IMR-90 (cell line): Measurements from ENCODE around the gene GRIA4. TPM values are rescaled to one million over a fixed set of nuclear protein-coding genes. Genes with fewer than 3 reads are reported as not detected.

ENCODE experiments used
- ATAC-seq: fragments of 200-7000 bp; cut with Tn5 transposase; 2 replicates; pipeline ENCODE4 v1.9.1; 2020; ENCODE audit warnings: low read depth, mild to moderate bottlenecking, moderate library complexity
- BruUV-seq: library from RNA; stranded (reverse); fragments of 400-500 nt; replicated peaks from 2 replicates; lab custom pipeline; 2021; lab: Mats Ljungman, UMichigan
- CTCF ChIA-PET: fragments of 300-600 bp; formaldehyde crosslinking; extraction: SDS; loops from one replicate; lab custom pipeline; 2021; ENCODE audit warnings: antibody characterized with exemption; lab: Yijun Ruan, JAX
- POLR2A ChIA-PET: fragments of 300-600 bp; sonication (Branson Sonifier 250); formaldehyde crosslinking; loops from one replicate; lab custom pipeline; 2022; ENCODE audit warnings: antibody characterized with exemption; ENCODE audit not compliant: unreplicated experiment; lab: Charles Lee
- DNase-seq: peaks from one replicate; pipeline ENCODE4 v3.0.0; 2013
- H2AFZ ChIP-seq: replicated peaks from 2 replicates; pipeline ENCODE3; 2013; ENCODE audit warnings: low read length, mild to moderate bottlenecking; ENCODE audit not compliant: poor library complexity
- H2AK5ac ChIP-seq: 2 replicates; pipeline ENCODE4 v1.6.1; 2013; ENCODE audit warnings: low read depth, low read length, inconsistent platforms
- H2AK9ac ChIP-seq: replicated peaks from 2 replicates; pipeline ENCODE3; 2013; ENCODE audit warnings: mild to moderate bottlenecking, low read depth, low read length, moderate library complexity; ENCODE audit not compliant: poor library complexity
- H2BK120ac ChIP-seq: 2 replicates; pipeline ENCODE4 v1.6.1; 2013; ENCODE audit warnings: low read depth, low read length, inconsistent platforms
- H2BK15ac ChIP-seq: 3 replicates; pipeline ENCODE4 v1.6.1; 2013; ENCODE audit warnings: low read depth, low read length, inconsistent platforms
- H2BK20ac ChIP-seq: 2 replicates; pipeline ENCODE4 v1.6.1; 2013; ENCODE audit warnings: low read depth, mild to moderate bottlenecking, inconsistent platforms, low read length, moderate library complexity
- H2BK5ac ChIP-seq: 2 replicates; pipeline ENCODE4 v1.6.1; 2013; ENCODE audit warnings: mild to moderate bottlenecking, low read depth, low read length, inconsistent platforms; ENCODE audit not compliant: poor library complexity, severe bottlenecking
- H3K14ac ChIP-seq: replicated peaks from 2 replicates; pipeline ENCODE4 v1.6.1; 2013; ENCODE audit warnings: low read depth, low read length, inconsistent platforms
- H3K18ac ChIP-seq: 2 replicates; pipeline ENCODE4 v1.6.1; 2013; ENCODE audit warnings: low read depth, low read length, control low read depth
- H3K23ac ChIP-seq: 2 replicates; pipeline ENCODE4 v1.6.1; 2013; ENCODE audit warnings: low read depth, low read length, inconsistent platforms
- H3K27ac ChIP-seq: 2 replicates; pipeline ENCODE4 v1.5.1; 2013; ENCODE audit warnings: mild to moderate bottlenecking, control low read depth, low read length; ENCODE audit not compliant: insufficient read depth
- H3K27me3 ChIP-seq: 2 replicates; pipeline ENCODE4 v1.6.1; 2013; ENCODE audit warnings: low read length; ENCODE audit not compliant: control insufficient read depth, insufficient read depth
- H3K36me3 ChIP-seq: 2 replicates; pipeline ENCODE4 v1.6.1; 2013; ENCODE audit warnings: low read length, mixed read lengths; ENCODE audit not compliant: control insufficient read depth, insufficient read depth
- H3K4ac ChIP-seq: 2 replicates; pipeline ENCODE4 v1.6.1; 2013; ENCODE audit warnings: low read depth, low read length, inconsistent platforms
- H3K4me1 ChIP-seq: 2 replicates; pipeline ENCODE4 v1.6.1; 2013; ENCODE audit warnings: low read length, mixed read lengths; ENCODE audit not compliant: control insufficient read depth, insufficient read depth
- H3K4me2 ChIP-seq: 2 replicates; pipeline ENCODE4 v1.6.1; 2013; ENCODE audit warnings: low read depth, mild to moderate bottlenecking, control low read depth, low read length, moderate library complexity
- H3K4me3 ChIP-seq: 2 replicates; pipeline ENCODE4 v1.5.1; 2013; ENCODE audit warnings: low read depth, mild to moderate bottlenecking, control low read depth, low read length, moderate library complexity; ENCODE audit not compliant: insufficient read depth
- H3K56ac ChIP-seq: 2 replicates; pipeline ENCODE4 v1.6.1; 2013; ENCODE audit warnings: low read length, inconsistent platforms; ENCODE audit not compliant: insufficient read depth; ENCODE audit errors: extremely low read depth
- H3K79me1 ChIP-seq, 2 experiments: 2 replicates each; pipeline ENCODE4 v1.6.1; 2013; ENCODE audit warnings: low read length in 2 of 2, inconsistent platforms in 1 of 2, low read depth in 1 of 2
- H3K9ac ChIP-seq: 2 replicates; pipeline ENCODE4 v1.6.1; 2013; ENCODE audit warnings: low read depth, low read length, control low read depth
- H3K9me1 ChIP-seq: 2 replicates; pipeline ENCODE4 v1.6.1; 2013; ENCODE audit warnings: low read length, inconsistent platforms; ENCODE audit not compliant: insufficient read depth
- H3K9me3 ChIP-seq: 2 replicates; pipeline ENCODE4 v1.6.1; 2013; ENCODE audit warnings: low read length; ENCODE audit not compliant: control insufficient read depth, insufficient read depth
- H4K20me1 ChIP-seq: 2 replicates; pipeline ENCODE4 v1.6.1; 2013; ENCODE audit warnings: low read length, inconsistent platforms; ENCODE audit not compliant: insufficient read depth
- H4K5ac ChIP-seq: 2 replicates; pipeline ENCODE4 v1.6.1; 2013; ENCODE audit warnings: mild to moderate bottlenecking, low read depth, low read length, control low read depth
- H4K8ac ChIP-seq, 2 experiments: 2 replicates each; pipeline ENCODE4 v1.6.1; 2013; ENCODE audit warnings: low read depth in 2 of 2, low read length in 2 of 2, control low read depth in 1 of 2, inconsistent platforms in 1 of 2
- H4K91ac ChIP-seq: 2 replicates; pipeline ENCODE4 v1.6.1; 2013; ENCODE audit warnings: low read depth, low read length, inconsistent platforms; ENCODE audit not compliant: insufficient read depth
- CEBPB ChIP-seq: IDR thresholded peaks from 2 replicates; pipeline ENCODE4 v1.6.1; 2012; ENCODE audit warnings: low read depth, low read length, improper control_type of control experiment
- FOS ChIP-seq: fragments of 150-350 bp; IDR thresholded peaks from 2 replicates; pipeline ENCODE4 v1.6.1; 2016; ENCODE audit warnings: low read depth, low read length
- WGBS, 2 experiments: methylation state at CpG; one replicate each; pipeline versions ENCODE4 v1.1.5 to v1.1.7; 2013; ENCODE audit warnings: missing lambda C conversion rate in 2 of 2; ENCODE audit not compliant: insufficient read length in 1 of 2; ENCODE audit errors: extremely low coverage in 2 of 2; 5-methylcytosine and 5-hydroxymethylcytosine counted together
- dilution Hi-C: fragments of 300-500 bp; cut with HindIII; formaldehyde crosslinking; loops from one replicate; pipeline ENCODE4 v1.14.3; 2018; ENCODE audit warnings: low sequenced_read_pairs; ENCODE audit not compliant: unreplicated experiment
- in situ Hi-C: fragments of 300-500 bp; cut with MboI; formaldehyde crosslinking; loops from 3 replicates; pipeline ENCODE4 v1.14.3; 2019; ENCODE audit warnings: low sequenced_read_pairs, inconsistent platforms, mixed read lengths
- intact Hi-C: fragments of 100-400 bp; cut with micrococcal nuclease; formaldehyde crosslinking; loops from 2 replicates; pipeline ENCODE4 v1.10.0; 2022
- polyA plus RNA-seq, 3 experiments: library from polyadenylated mRNA; depleted of rRNA; stranded (reverse); fragments of >200 nt; gene quantifications; 2 replicates each; pipeline ENCODE4 v1.2.3, GENCODE V29; 2012; ENCODE audit warnings: low replicate concordance in 1 of 3
- total RNA-seq: library from RNA; depleted of rRNA; stranded (reverse); fragments of >200 nt; gene quantifications from 2 replicates; pipeline ENCODE4 v1.2.3, GENCODE V29; 2012

GRIA4 gene
- total and polyA plus RNA-seq, 2 of the 4 experiments (the other 2 are of a cell fraction): 0.36 to 1.0 TPM

DNA sequence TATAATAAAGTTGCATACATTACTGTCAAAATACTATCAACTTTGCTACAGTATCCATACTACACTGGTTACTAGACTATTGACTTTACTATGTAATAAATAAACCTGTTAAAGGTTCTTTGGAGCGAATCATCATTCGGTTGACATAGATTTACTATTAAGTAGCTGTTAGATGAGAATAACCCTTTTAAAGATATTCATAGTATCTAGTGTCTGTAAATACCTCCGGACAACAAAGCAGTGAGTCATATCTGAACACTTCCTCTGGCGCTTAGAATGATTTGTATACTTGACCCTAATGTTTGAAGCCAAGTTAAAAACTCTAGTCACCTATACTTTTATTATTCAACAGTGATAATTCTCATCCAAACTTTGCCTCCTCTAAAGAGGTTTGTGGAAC lies 327.5 kb downstream of the GRIA4 start:
- ATAC-seq (peak; percentile 80), DNase-seq (peak; percentile 67)
- H3K4me1 ChIP-seq: peaks cover 11% of the 10 kb centered on the region
- no peaks in the 10 kb centered on the region for H3K79me1 ChIP-seq
- H3K18ac ChIP-seq: no peak overlapping the region; the same call in 1 of the 2 replicates
- BruUV-seq: no TSS peak
- no peaks in the 10 kb centered on the region for H3K9me1 ChIP-seq
- H2BK15ac ChIP-seq: no peak overlapping the region
- in situ Hi-C loops (no loop called here), intact Hi-C loops (loop anchor here (10.0 kb wide), 1 partner anchor 137 kb away; the partner anchor contains the start of genes AASDHPPT and KBTBD3), dilution Hi-C loops (no loop called here)
- no peaks in the 10 kb centered on the region for H4K20me1 ChIP-seq
- H3K36me3 ChIP-seq: no peaks in the 10 kb centered on the region
- H3K14ac ChIP-seq: no peak overlapping the region
- no peak overlapping the region for H2AK5ac ChIP-seq
- ChIA-PET CTCF (no interaction called here), POLR2A (no interaction called here)
- H3K9ac ChIP-seq: no peak overlapping the region
- H2BK120ac ChIP-seq: no peak overlapping the region
- H2BK20ac ChIP-seq: no peak overlapping the region
- no peak overlapping the region for H4K5ac ChIP-seq
- H3K9me3 ChIP-seq: no peaks in the 10 kb centered on the region
- TF ChIP-seq CEBPB: no peak
- TF ChIP-seq FOS: peak; percentile 37; the same call in 1 of the 2 replicates
- H3K4ac ChIP-seq: no peak overlapping the region
- no peak overlapping the region for H2AFZ ChIP-seq
- no peak overlapping the region for H3K4me3 ChIP-seq
- no peak overlapping the region for H3K56ac ChIP-seq
- WGBS, 2 experiments: no CpG with 5 or more reads among the region's 4 CpGs
- H4K91ac ChIP-seq: no peak overlapping the region
- H3K23ac ChIP-seq: no peak overlapping the region
- H3K27me3 ChIP-seq: no peaks in the 10 kb centered on the region
- no peak overlapping the region for H2AK9ac ChIP-seq
- H3K27ac ChIP-seq: peak overlapping the region; percentile 100; the same call in 1 of the 2 replicates
- peak overlapping the region; percentile 50 to 60; a peak in 2 of 4 replicates for H4K8ac ChIP-seq
- peak overlapping the region; percentile 89 for H3K4me2 ChIP-seq
- H2BK5ac ChIP-seq: peak overlapping the region; percentile 48
